G401.6 (cell line): Measurements from ENCODE around the gene FXYD7.
"Not testable (repeated sequence)": the region's sequence is repeated elsewhere in the genome, so short reads cannot be mapped to it uniquely, and the experiment has no call there.

Source experiments
- FAIRE-seq: peaks from 2 replicates; lab custom pipeline; 2012; peaks lifted over from hg19 to GRCh38; lab: Jason Lieb, UNC

Gene FXYD7, protein sequence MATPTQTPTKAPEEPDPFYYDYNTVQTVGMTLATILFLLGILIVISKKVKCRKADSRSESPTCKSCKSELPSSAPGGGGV

GRCh38 chr19:35143231-35143715 is at the start of gene FXYD7:
TSS of gene FXYD7 (plus strand) at chr19:35143255. CDS start at chr19:35143334, 79 bp downstream.
- no peak for FAIRE-seq

GRCh38 chr19:35093430-35093829 is 49.6 kb upstream of the FXYD7 start:
- no peak for FAIRE-seq

- no peak for FAIRE-seq
Measured at GRCh38 chr19:35093941-35094647, 49.0 kb upstream of the FXYD7 start.

DNA sequence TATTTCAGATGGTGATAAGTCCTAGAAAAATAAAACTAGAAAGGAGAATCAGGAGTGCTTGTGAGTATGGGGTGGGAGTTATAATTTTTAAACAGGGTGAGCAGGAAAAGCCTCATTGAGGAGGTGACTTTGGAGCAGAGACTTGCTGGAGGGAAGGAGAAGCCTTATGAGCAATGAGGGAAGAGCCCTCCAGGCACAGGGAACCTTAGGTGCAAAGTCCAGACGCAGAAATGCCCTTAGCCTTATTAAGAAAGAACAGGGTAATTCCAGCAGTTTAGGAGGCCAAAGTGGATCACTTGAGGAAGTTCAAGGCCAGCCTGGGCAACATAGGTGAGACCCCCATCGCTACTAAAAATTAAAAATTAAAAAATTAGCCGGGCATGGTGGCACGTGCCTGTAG is 48.4 kb upstream of the FXYD7 start:
- no peak for FAIRE-seq

- no peak for FAIRE-seq
Measured at GRCh38 chr19:35095667-35096368, 47.2 kb upstream of the FXYD7 start.

DNA sequence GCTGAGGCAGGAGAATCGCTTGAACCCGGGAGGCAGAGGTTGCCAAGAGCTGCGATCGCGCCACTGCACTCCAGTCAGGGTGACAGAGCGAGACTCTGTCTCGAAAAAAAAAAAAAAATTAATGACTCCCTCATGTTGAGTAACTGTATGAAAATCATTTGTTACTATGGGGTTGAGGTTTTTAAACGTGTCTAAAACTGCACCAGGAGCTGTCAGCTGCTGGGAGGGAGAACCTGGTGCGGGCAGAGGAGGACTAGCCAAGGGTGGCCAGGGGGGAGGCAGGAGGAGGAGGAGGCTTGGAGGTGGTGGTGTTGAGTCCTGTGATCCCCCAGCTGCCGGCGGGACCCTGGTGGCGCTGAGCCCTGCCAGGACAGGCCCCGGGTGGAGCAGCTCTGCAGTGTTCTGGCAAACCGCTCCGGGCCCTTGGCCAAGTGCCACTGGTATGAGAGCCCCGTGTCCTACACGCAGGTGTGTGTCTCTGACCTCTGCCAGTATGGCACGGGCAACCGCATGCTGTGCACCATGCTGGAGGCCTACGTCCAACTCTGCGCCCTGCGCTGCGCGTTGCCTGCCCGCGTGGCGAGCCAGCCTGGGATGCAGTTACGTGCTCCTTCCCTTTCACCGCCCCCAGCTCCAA is 44.5 kb upstream of the FXYD7 start:
- no peak for FAIRE-seq

DNA sequence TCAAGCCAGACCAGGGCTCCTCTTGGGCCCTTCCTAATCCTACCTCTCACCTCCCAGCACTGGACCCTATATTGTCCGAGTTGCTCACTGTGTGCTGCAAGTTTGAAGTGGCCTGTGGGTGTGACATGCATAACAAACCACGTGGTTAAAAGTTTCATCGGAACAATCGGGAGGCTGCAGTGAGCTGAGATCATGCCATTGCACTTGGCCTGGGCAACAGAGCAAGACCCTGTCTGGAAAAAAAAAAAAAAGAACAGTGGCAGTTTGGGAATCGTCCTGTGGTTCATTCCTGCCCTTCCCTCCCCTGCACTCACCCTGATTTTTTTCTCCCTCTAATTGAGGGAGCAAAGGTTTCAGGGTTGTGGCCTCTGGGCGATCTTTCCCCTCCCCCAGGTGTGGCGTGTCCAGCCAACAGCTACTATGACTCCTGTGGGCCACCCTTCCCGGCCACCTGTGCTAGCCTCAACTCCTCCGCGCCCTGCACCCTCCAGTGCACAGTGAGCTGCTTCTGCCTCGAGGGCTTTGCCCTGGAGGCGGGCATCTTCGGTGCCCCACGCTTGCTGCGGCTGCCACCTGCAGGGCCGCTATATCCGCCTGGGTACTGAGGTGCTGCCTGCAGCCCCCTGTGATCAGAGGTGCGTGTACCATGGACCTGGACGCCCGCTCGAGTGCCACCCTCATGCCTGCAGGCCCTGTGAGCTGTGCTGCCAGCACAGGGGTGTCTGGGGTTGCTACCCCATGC is 43.7 kb upstream of the FXYD7 start:
- FAIRE-seq = no peak

DNA sequence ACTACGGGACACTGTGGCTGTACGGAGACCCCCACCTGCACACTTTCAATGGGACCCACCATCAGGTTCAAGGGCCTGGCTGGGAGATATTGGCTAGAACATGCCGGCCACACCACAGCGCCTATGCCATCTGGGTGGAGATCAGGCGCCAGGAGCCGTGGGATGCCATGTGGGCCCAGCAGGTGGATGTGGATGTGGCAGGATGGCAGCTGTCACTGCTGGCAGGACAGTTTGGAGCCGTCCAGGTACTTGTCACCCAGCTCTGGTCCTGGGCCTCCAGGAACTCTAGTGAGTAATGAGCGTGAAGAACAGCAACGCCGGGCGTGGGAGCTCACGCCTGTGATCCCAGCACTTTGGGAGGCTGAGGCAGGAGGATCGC is 43.2 kb upstream of the FXYD7 start:
- FAIRE-seq = no peak

DNA sequence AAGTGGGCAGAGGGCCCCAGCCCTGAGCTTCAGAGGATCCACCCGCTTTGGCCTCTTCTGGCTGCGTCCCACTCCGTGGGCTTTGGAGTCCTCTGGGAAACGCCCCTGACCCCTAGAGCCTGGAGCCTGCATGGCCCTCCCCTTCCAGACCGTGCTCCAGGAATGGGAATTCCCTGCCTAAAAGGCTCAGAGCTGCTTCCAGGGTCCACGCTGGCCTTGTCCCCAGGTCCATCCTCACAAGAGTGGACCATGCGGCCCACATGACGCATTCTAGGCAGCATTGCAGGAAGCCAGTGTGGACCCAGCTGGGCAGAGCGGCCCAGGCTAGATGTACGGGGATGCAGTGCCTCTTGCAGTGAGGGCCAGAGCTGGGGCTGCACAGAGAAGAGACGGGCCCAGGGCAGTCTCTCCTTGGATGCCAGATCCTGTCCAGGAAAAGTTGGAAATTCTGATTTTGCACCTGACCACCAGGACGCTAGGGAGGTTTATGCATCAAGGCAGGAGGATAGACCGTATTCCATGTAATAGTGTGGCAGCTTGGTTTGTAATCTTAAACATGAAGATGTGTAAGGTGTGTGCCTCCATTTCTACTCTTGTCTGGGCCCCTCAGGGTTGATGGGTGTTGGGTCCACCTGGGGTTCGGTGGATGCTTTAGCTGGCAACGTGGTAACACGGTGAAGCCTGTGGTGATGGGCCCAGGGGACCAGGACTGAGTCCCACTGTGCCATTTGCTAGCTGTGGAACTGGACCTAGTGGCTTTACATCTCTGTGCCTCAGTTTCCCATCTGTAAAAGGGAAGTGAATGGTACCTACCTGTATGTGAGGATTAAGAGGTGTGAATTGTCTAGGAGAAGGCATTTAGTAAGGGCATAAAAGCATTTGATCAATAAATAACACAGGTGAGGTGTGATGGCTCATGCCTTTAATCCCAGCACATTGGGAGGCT is 42.2 kb upstream of the FXYD7 start:
- FAIRE-seq = no peak

GRCh38 chr19:35101949-35102348 is 41.1 kb upstream of the FXYD7 start:
- not testable (repeated sequence) for FAIRE-seq

GRCh38 chr19:35103614-35104013 is 39.4 kb upstream of the FXYD7 start:
- not testable (repeated sequence) for FAIRE-seq

DNA sequence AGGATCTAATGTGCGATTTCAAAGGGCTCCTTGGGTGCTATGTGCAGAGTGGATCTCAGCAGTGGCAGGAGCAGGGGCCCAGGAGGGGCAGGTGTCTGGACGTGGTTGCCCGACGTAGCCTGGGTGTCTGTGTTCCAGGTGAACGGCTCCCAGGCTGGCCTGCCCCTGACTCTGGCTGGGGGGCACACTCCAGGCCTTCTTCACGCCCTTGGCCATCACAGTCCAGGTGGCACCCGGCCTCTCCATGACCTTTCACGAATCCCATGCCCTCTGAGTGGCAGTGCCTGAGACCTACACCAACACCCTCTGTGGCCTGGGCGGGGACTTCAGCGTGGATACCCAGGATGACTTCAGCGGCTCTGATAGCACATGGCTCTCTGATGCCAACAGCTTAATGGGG is 38.7 kb upstream of the FXYD7 start:
- no peak for FAIRE-seq

DNA sequence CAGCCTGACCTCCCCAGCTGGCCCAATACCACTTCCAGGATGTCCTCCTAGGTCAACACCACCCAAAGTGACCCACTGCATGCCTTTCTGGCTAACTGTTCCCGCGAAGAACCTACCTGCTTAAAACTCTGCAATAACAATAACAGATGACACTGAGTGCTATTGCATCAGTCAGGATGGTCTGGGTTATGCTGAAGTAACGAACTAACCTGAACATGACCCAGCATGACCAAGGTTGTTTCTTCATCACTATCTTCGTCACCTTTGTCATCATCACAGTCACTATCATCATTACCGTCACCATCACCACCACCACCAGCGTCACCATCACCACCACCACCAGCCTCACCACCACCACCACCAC is 38.0 kb upstream of the FXYD7 start:
- FAIRE-seq = no peak

DNA sequence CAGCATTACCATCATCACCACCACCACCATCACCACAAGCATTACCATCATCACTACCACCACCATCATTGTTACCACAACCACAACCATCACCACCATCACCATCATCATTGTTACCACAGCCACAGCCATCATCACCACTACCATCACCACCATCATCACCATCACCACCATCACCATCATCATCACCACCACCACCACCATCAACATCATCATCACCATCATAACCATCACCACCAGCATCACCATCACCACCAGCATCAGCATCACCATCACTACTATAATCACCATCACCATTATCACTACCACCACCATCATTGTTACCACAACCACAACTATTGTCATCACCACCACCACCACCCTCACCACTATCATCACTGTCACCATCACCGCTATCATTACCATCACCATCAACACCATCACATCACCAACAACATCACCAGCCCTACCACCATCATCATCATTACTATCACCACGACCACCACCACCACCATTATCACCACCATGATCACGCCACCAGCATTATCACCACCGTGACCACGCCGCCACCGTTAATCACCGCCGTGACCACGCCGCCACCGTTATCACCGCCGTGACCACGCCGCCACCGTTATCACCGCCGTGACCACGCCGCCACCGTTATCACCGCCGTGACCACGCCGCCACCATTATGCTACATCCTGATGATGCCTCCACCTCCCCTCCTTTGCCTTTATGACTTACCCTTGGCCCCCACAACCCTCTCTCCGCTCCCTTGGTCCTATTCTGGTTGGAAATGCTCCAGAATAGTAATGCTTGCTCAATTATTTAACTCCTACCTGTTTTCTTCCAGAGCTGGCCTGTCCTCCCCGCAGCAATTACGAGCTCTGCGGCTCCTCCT is 37.4 kb upstream of the FXYD7 start:
- FAIRE-seq = no peak

- no peak for FAIRE-seq
Measured at GRCh38 chr19:35106291-35106583, 36.8 kb upstream of the FXYD7 start.

GRCh38 chr19:35106898-35107541 is 36.0 kb upstream of the FXYD7 start:
- FAIRE-seq = no peak

DNA sequence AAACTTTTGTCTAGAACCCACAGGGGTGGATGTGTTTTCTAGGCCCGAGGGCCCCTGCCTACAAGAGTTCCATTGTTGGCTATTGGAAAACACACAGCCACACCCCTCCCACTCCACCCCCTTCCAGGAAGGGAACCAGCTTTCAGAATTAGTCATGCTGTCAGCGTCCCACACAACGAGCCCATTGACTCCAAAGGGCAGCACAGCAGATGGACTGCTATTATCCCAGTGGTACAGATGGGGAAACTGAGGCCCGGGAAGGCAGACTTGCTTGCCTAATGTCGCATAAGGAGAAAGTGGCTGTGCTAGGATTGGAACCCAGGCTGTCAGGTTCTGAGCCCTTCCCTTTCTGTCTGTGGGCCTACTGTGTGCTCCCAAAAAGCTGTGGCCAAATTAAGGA is 35.5 kb upstream of the FXYD7 start:
- FAIRE-seq = no peak

DNA sequence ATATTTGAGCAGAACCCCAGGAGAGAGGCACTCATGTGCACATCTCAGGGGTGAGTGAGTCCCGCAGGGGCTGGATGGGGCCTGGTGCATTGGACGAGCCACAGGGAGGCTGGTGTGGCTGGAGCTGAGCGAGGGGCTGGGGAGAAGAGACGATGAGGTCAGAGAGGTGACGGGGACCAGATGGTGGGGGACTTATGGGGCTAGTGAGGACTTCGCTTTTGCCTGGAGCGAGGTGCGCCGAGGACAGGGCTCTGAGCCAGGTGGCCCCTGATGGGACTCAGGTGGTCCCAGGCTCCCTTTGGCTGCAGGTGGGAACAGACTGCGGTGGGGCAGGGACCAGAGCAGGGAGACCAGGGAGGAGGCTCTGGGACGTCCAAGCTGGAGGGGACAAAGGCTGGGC is 34.3 kb upstream of the FXYD7 start:
- FAIRE-seq = no peak

- FAIRE-seq = no peak
Measured at GRCh38 chr19:35109395-35110112, 33.5 kb upstream of the FXYD7 start.
